ENCODE data around the gene S100A5.

DNA sequence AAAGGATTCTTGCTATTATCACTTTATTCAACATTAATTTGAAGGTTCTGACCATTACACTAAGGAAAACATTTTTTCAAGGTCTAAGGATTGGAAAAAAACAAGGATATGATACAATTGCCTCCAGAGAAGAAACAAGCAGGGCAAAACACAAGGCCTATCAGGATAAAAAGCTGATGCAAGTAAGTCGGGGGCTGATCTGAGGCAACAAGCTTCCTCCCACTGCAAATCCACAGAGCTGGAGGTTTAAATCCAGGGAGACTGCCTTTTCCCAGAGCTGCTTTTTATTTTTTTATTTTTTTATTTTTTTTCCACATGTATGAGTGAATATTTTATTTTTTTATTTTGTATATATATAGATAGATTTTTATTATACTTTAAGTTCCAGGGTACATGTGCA lies 44.3 kb upstream of the S100A5 start:
- TF ChIP-seq, protein P1, sequence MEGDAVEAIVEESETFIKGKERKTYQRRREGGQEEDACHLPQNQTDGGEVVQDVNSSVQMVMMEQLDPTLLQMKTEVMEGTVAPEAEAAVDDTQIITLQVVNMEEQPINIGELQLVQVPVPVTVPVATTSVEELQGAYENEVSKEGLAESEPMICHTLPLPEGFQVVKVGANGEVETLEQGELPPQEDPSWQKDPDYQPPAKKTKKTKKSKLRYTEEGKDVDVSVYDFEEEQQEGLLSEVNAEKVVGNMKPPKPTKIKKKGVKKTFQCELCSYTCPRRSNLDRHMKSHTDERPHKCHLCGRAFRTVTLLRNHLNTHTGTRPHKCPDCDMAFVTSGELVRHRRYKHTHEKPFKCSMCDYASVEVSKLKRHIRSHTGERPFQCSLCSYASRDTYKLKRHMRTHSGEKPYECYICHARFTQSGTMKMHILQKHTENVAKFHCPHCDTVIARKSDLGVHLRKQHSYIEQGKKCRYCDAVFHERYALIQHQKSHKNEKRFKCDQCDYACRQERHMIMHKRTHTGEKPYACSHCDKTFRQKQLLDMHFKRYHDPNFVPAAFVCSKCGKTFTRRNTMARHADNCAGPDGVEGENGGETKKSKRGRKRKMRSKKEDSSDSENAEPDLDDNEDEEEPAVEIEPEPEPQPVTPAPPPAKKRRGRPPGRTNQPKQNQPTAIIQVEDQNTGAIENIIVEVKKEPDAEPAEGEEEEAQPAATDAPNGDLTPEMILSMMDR (IDR thresholded peaks at IDR 0.05; ENCODE audit: low read length) = no peak
- no peak for TF ChIP-seq EZH2phosphoT487 (IDR thresholded peaks at IDR 0.05; ENCODE audit: low read length)

Data from MM.1S (cell line).